SH-SY5Y (cell line): ENCODE data around the gene ARHGEF9.

ENCODE experiments used
- GATA2 ChIP-seq: IDR thresholded peaks from 2 replicates; pipeline ENCODE4 v1.6.1; 2011; ENCODE audit warnings: mild to moderate bottlenecking, low read depth, low read length
- GATA3 ChIP-seq: IDR thresholded peaks from 2 replicates; pipeline ENCODE4 v1.6.1; 2011; ENCODE audit warnings: low read depth, mild to moderate bottlenecking, low read length, moderate library complexity

DNA sequence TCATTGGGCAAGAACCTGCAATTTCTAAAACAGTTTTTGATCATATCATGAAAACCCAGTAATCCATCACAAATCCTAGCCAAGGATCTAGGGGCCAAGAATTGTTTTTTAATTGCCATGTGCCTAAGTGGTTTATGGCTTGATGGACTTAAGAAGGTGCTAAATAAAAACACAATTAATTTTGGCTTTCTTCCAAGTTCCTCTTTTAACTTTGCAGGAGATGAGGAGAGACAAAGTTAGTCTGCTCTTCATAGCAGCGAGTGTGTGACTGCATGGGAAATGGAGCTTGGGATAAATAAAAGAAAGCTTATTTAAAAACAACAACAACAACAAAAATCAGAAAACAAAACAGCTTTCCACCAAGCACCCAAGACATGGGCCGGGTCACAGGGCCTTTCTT is 41.4 kb downstream of the ARHGEF9 start:
- no peak for TF ChIP-seq GATA2
- no peak for TF ChIP-seq GATA3
